AG10803 (cell line): Measurements from ENCODE around the gene MYL11.

Source experiments
- DNase-seq: peaks from one replicate; pipeline ENCODE4 v3.0.0; 2010; ENCODE audit warnings: low read depth
- H3K4me3 ChIP-seq: 2 replicates; pipeline ENCODE4 v1.5.1; 2011; ENCODE audit warnings: mild to moderate bottlenecking, low read length, control low read depth
- TF ChIP-seq, protein P1 (sequence below): conservative IDR thresholded peaks from 2 replicates; pipeline ENCODE4 v1.5.1; 2011; ENCODE audit warnings: mild to moderate bottlenecking, low read length, control low read depth, inconsistent platforms

Gene MYL11

DNA sequence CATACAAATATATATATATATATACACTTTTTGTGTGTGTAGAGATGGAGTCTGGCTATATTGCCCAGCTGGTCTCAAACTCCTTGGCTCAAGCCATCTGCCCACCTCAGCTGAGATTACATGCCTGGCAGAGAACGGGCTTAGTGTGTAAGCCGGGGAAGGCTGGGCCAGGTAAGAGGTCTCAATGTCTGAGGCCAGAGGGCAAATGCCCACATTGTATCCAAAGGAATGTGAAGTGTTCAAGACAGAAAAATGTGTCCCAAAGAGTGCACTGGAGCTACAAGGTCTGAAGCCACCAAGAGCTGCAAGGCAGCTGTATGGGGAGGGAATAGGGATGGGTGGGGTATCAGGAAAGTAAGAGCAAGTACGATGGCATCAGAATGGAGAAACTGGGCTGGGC, 28.3 kb upstream of the MYL11 start:
- H3K4me3 ChIP-seq = no peak overlapping the region
- TF ChIP-seq, protein P1, sequence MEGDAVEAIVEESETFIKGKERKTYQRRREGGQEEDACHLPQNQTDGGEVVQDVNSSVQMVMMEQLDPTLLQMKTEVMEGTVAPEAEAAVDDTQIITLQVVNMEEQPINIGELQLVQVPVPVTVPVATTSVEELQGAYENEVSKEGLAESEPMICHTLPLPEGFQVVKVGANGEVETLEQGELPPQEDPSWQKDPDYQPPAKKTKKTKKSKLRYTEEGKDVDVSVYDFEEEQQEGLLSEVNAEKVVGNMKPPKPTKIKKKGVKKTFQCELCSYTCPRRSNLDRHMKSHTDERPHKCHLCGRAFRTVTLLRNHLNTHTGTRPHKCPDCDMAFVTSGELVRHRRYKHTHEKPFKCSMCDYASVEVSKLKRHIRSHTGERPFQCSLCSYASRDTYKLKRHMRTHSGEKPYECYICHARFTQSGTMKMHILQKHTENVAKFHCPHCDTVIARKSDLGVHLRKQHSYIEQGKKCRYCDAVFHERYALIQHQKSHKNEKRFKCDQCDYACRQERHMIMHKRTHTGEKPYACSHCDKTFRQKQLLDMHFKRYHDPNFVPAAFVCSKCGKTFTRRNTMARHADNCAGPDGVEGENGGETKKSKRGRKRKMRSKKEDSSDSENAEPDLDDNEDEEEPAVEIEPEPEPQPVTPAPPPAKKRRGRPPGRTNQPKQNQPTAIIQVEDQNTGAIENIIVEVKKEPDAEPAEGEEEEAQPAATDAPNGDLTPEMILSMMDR = no peak
- DNase-seq = no peak

DNA sequence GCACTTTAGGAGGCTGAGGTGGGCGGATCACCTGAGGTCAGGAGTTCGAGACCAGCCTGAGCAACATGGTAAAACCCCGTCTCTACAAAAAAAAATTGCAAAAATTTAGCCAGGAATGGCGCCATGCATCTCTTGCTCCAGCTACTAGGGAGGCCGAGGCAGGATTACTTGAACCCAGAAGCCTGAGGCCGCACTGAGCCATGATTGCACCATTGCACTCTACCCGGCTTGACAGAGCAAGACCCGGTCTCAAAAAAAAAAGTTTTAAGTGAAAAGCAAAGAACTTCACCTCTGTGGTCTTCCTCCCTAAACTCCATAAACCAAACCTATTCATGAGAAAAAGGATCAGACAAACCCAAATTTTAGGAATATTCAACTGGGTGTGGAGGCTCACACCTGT, 26.5 kb upstream of the MYL11 start:
- H3K4me3 ChIP-seq = no peak overlapping the region
- TF ChIP-seq, protein P1 = no peak
- DNase-seq = no peak

DNA sequence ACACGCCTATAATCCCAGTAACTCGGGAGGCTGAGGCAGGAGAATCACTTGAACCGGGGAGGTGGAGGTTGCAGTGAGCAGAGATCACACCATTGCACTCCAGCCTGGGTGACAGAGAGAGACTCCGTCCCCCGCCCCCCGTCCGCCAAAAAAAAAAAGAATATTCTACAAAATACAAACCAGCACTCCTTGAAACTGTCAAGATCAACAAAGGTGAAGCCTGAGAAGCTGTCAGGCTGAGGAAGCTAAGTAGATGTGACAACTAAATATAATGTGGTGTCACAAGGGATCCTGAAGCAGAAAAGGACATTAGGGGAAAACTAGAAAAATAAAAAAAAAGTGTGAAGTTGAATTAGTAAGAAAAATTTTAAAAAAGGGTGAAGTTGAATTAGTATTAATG, 25.7 kb upstream of the MYL11 start:
- TF ChIP-seq, protein P1 = no peak
- DNase-seq = no peak
- H3K4me3 ChIP-seq = no peak overlapping the region

DNA sequence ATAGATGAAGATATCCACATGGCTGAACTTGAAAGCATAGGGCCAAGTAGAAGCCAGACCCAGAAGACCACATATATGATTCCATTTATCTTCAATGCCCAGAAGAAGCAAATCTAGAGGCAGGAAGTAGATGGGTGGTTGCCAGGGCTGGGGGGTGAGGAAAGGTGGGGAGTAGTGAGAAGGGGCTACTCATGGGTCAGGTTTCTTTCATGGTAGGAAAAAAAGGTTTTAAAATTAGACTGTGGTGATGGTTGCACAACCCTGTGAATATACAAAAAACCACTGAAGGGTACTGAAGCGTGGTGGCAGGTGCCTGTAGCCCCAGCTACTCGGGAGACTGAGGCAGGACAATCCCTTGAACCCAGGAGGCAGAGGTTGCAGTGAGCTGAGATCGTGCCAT, 24.9 kb upstream of the MYL11 start:
- H3K4me3 ChIP-seq = no peak overlapping the region
- TF ChIP-seq, protein P1 = no peak
- no peak for DNase-seq

DNA sequence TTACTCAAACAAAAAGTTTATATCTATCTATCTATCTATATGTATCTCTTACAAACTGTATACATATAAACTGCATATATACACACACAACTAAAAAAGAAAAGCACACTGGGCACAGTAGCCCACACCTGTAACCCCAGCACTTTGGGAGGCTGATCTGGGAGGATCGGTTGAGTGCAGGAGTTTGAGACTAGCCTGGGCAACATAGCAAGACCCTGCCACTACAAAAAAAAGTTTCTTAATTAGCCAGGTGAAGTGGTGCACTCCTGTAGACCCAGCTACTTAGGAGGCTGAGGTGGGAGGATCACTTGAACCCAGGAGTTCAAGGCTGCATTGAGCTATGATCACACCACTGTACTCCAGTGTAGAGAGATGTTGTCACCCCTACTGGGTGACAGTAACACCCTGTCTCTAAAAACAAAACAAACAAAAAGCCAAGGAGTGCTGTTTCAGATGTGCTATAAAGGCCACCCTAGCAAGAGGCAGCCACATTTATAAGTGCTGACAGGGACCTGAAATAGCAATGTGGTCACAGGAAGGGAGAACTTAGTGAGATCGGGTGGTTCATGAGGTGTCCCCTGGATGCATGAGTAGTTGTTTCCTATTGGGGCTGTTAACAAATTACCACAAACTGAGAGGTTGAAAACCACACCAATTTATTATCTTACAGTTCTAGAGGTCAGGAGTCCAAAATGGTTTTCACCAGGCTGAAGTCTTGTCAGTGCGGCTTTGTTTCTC, 24.3 kb upstream of the MYL11 start:
- no peak for DNase-seq
- no peak overlapping the region for H3K4me3 ChIP-seq
- TF ChIP-seq, protein P1 = no peak

DNA sequence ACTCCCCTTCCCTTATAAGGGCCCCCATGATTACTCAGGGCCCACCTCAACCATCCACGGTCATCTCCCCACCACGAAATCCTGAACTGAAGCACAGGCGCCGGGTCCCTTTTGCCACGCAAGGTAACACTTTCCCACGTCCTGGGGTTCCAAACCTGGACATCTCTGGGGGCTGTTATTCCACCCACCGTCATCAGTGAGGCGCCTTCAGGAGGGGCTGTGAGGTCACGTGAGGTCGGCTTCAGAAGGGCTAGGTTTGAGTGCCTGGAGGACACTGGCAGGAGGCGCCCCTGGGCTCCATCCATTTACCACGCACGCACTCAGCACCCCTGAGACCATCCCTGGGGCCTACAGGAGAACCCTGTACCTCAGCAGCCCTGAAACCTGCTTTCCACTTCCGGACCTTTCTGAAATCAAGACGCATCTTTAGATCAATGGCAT, 23.6 kb upstream of the MYL11 start:
- DNase-seq = no peak
- TF ChIP-seq, protein P1 = no peak
- H3K4me3 ChIP-seq = no peak overlapping the region

DNA sequence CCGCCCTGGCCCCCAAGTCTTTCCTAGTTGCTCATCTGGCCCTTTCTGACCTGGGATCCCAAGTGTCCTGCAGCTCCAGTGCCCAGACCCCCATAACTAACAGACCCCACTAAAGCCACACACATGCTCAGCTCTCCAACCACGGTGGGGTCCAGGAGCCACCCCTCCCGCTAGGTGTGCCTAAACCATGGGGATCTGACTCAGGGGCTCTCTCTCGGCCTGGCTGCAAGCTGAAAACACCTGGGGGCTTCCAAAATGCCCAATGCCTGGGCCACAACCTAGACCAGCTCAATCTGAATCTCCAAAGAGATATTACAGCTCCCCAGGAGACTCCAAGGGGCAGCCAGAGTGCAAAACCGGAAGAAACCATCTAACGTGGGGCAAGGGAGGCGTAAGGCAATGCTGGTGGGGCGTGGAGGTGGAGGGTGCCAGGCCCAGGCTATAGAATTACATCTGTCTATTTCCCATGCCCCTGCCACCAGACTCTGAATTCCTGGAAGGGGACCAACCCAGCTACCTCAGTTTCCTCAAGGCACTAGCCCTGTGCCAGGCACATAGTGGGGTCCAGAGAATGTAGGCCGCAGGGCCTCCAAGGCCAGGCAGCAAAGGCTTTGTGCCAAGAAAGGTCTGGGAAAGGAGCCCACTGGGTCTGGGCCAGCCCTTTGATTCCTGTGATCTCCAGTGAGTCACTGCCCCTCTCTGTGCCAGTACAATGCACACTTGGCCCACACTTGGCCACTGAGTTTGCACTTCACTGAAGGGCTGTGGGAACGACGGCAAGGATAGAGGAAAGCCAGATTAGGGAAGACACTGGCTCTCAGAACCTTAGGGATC, 22.8 kb upstream of the MYL11 start:
- TF ChIP-seq, protein P1 = no peak
- DNase-seq = peak; percentile 93
- H3K4me3 ChIP-seq = no peak overlapping the region
